Gastrocnemius medialis (tissue), 4 donors: ENCODE measurements around the gene NEDD4L. TPM values are rescaled to one million over a fixed set of nuclear protein-coding genes. Genes with fewer than 3 reads are reported as not detected.

Source experiments
- ATAC-seq, 2 donors: fragments of 150-250 bp; one replicate each; pipeline ENCODE4 v1.9.1; 2016
- DNase-seq, 2 donors: peaks; one replicate each; pipeline ENCODE4 v3.0.0-alpha.2; 2019
- H3K27ac ChIP-seq, 4 donors: fragments of 200-600 bp; sonication (generic); 1 replicate in 1 of 4; 2 replicates in 3 of 4; pipeline ENCODE4 v1.5.1; 2016 to 2018; ENCODE audit warnings: mild to moderate bottlenecking in 2 of 4, moderate library complexity in 1 of 4
- H3K27me3 ChIP-seq, 3 donors: fragments of 200-600 bp; sonication (generic) in 2 of 3; 1 replicate in 1 of 3; 2 replicates in 2 of 3; pipeline versions ENCODE4 v1.5.1 to v1.6.0; 2016 to 2019; ENCODE audit warnings: mild to moderate bottlenecking in 1 of 3, moderate library complexity in 1 of 3
- H3K36me3 ChIP-seq, 2 donors: fragments of 200-600 bp; sonication (generic) in 1 of 2; one replicate each; pipeline ENCODE4 v1.5.1; 2017 to 2018
- H3K4me1 ChIP-seq, 2 donors: fragments of 200-600 bp; sonication (generic) in 1 of 2; one replicate each; pipeline ENCODE4 v1.5.1; 2016 to 2017; ENCODE audit warnings: mild to moderate bottlenecking in 2 of 2
- H3K4me3 ChIP-seq, 4 donors: fragments of 200-600 bp; sonication (generic) in 3 of 4; 1 replicate in 1 of 4; 2 replicates in 3 of 4; pipeline ENCODE4 v1.5.1; 2016 to 2019; ENCODE audit warnings: mild to moderate bottlenecking in 2 of 4
- H3K9me3 ChIP-seq, 3 donors: fragments of 200-600 bp; sonication (generic) in 2 of 3; 1 replicate in 1 of 3; 2 replicates in 2 of 3; pipeline ENCODE4 v1.5.1; 2016 to 2019
- POLR2A ChIP-seq, 2 donors: fragments of 450-650 bp; IDR thresholded peaks; one replicate each; pipeline ENCODE4 v1.6.1; 2017; ENCODE audit warnings: antibody characterized with exemption in 2 of 2, mild to moderate bottlenecking in 2 of 2, moderate library complexity in 2 of 2
- in situ Hi-C, 4 donors: fragments of 200-750 bp; cut with MboI; loops; one replicate each; pipeline versions ENCODE4 v1.15.0 to v1.8.0; 2017; ENCODE audit warnings: low sequenced_read_pairs in 4 of 4
- intact Hi-C: fragments of 100-400 bp; cut with DNase I; formaldehyde crosslinking; loops from one replicate; pipeline ENCODE4 v1.15.1; 2023; ENCODE audit warnings: low total_unique reads
- total RNA-seq, 4 donors: library from RNA; depleted of rRNA; stranded (reverse); fragments of >200 nt; gene quantifications; one replicate each; pipeline versions ENCODE4 v1.1.0 to v1.2.3, GENCODE V29; 2016
- TF ChIP-seq, protein P1 (sequence below), 5 experiments: fragments of 450-650 bp in 3 of 5; fragments of 200-600 bp in 2 of 5; sonication (generic) in 2 of 5; IDR thresholded peaks in 4 of 5; conservative IDR thresholded peaks in 1 of 5; 1 replicate in 4 of 5; 2 replicates in 1 of 5; pipeline ENCODE4 v1.5.1; 2016 to 2019; ENCODE audit warnings: antibody characterized with exemption in 5 of 5, mild to moderate bottlenecking in 3 of 5, moderate library complexity in 3 of 5

The NEDD4L gene
- total RNA-seq, 4 donors from 2014 or later = 27.4 to 81.5 (median 51.5) TPM

DNA sequence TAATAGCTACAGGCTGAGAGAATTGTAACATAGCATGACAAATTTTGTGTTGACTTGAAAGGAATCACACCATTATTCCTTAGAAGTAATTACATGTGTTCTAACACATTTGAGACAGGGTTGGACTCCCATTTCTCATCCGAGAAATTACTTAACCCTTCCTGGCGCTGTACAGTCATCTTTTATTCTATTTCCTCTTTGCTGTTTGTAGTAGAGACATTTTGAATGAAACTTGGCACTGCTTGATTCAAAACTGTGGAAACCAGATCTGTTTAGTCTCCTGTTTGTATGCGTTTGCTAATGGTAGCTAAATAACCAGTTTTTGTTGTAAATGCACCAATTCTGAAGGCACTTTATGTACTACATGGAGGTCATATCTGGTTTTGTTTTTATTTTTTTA is 352.9 kb downstream of the NEDD4L start:
- Histone ChIP-seq H3K9me3 (no peaks in the 10 kb centered on the region), H3K36me3 (peaks cover 0 to 9% of the 10 kb centered on the region in 2 donors), H3K4me1 (peaks cover 0 to 24% of the 10 kb centered on the region in 2 donors), H3K4me3 (no peak overlapping the region), H3K27me3 (no peaks in the 10 kb centered on the region), H3K27ac (no peak overlapping the region)
- in situ Hi-C loops = no loop called here
- no peak for DNase-seq
- ATAC-seq = no peak
- intact Hi-C loops = loop anchor here (10.0 kb wide), 1 partner anchor 668 kb away; no protein-coding TSS in a partner anchor
- TF ChIP-seq POLR2A (IDR thresholded peaks at IDR 0.05) = no peak
- TF ChIP-seq, protein P1, sequence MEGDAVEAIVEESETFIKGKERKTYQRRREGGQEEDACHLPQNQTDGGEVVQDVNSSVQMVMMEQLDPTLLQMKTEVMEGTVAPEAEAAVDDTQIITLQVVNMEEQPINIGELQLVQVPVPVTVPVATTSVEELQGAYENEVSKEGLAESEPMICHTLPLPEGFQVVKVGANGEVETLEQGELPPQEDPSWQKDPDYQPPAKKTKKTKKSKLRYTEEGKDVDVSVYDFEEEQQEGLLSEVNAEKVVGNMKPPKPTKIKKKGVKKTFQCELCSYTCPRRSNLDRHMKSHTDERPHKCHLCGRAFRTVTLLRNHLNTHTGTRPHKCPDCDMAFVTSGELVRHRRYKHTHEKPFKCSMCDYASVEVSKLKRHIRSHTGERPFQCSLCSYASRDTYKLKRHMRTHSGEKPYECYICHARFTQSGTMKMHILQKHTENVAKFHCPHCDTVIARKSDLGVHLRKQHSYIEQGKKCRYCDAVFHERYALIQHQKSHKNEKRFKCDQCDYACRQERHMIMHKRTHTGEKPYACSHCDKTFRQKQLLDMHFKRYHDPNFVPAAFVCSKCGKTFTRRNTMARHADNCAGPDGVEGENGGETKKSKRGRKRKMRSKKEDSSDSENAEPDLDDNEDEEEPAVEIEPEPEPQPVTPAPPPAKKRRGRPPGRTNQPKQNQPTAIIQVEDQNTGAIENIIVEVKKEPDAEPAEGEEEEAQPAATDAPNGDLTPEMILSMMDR (IDR thresholded peaks at IDR 0.05 in 4 of 5, conservative IDR thresholded peaks at IDR 0.05 in 1 of 5) = no peak

DNA sequence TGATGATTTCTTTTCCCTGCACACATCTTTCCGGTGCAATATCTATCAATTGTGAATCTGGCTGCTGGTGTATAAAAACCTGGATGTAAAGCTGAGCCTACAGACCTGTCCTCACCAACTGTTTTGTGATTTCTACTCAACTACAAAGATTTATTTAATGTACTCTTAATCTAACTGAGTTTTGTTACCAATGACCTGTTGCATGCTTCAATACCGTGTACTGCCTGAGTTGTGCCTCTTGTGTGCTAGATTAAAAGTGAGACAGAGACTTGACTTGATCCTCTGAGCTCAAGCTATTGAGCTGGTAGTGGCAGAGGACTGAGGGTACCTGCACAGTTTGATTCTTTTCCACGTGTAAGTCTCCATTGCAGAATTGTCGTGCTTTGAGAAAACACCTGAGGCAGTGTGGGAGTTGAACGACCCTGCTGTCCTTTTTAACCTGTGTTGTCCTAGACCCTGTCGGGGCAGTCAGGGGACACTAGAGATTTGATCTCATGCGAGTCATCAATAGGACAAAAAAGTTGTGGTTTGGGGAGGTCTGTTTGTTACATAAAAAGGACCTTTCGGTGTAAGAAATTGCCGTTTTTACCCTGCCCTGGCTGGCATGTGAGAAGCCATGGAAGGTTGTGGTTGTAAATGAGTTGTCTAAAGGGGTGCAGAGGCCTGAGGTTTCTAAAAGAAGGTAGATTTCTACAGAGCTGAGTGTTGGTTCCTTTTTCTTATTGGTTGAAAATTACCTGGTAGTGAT is 353.5 kb downstream of the NEDD4L start:
- no peak for TF ChIP-seq POLR2A (IDR thresholded peaks at IDR 0.05)
- TF ChIP-seq, protein P1 (IDR thresholded peaks at IDR 0.05 in 4 of 5, conservative IDR thresholded peaks at IDR 0.05 in 1 of 5) = no peak
- intact Hi-C loops (loop anchor here (10.0 kb wide), 1 partner anchor 667 kb away; no protein-coding TSS in a partner anchor), in situ Hi-C loops (no loop called here)
- ATAC-seq = no peak
- H3K9me3 ChIP-seq = no peaks in the 10 kb centered on the region
- H3K36me3 ChIP-seq = peaks cover 0 to 5% of the 10 kb centered on the region in 2 donors
- H3K4me1 ChIP-seq = peaks cover 0 to 24% of the 10 kb centered on the region in 2 donors
- DNase-seq = no peak
- no peak overlapping the region for H3K4me3 ChIP-seq
- H3K27me3 ChIP-seq = no peaks in the 10 kb centered on the region
- no peak overlapping the region for H3K27ac ChIP-seq

DNA sequence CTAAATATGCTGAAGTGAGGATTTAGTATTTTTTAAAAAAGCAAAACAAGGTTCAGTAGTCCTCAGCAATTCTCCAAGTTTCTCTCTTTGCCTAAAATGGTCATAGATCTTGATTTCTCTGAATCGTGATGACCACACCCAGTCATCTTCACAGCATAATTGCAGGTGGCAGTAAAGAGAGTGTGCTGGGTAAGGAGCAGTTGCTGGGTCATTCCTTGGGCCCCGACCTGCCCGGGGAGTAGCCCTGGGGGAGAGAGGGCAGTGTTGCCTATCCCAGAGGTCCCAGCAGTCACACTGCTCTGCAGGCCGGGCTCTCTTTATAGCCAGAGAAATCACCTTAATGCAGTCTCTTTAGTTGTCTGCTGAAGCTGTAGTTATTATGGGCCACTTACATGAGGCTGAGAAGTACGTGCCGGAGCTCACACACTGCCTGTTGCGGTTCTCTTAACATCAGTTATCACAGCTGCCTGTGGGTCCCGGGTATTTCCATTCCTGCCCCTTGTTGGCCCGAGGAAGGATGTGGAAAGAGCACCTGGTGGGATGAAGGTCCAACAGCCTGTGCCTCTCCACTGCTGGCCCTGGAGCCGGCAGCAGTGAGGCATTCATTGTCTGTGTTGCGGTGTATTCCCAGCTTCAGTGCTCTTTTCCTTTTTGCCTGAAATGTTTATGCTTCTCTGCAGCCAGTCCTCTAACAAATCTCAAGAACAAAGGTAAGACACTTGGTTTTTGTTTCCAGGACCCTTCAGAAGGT is 354.8 kb downstream of the NEDD4L start:
- no peak for DNase-seq
- intact Hi-C loops (loop anchor here (10.0 kb wide), 1 partner anchor 666 kb away; no protein-coding TSS in a partner anchor), in situ Hi-C loops (no loop called here)
- no peak overlapping the region for H3K27ac ChIP-seq
- H3K4me3 ChIP-seq = no peak overlapping the region
- H3K9me3 ChIP-seq = no peaks in the 10 kb centered on the region
- peaks cover 0 to 16% of the 10 kb centered on the region in 2 donors for H3K4me1 ChIP-seq
- no peak for ATAC-seq
- no peaks in the 10 kb centered on the region for H3K27me3 ChIP-seq
- TF ChIP-seq, protein P1 (IDR thresholded peaks at IDR 0.05 in 4 of 5, conservative IDR thresholded peaks at IDR 0.05 in 1 of 5) = no peak
- no peak for TF ChIP-seq POLR2A (IDR thresholded peaks at IDR 0.05)
- H3K36me3 ChIP-seq = peaks cover 0 to 5% of the 10 kb centered on the region in 2 donors

DNA sequence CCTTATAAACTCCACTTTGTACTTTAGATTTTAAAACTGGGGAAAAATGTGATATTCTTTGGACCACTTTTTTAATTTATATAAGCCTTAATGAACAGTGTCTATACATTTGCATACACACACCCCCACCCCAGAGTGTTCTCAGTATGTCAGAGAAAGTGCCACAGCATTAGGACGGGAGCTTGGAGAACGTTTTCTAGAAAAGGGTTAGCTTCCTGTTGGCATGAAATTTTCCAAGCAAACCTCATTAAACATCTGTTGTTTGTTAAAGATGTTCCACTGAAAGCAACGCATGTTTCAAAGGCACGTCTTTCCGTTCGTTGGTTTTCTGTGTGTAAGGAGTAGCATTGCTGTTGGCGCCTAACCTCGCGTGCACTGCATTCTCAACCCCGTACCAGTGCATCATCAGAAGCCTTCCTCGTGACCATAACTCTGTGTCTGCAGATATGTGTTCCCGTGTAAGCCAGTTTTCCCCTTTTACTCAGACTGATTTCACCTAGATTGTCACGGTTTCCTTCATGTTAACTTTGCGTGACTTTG is 356.4 kb downstream of the NEDD4L start:
- no peak overlapping the region for H3K4me3 ChIP-seq
- in situ Hi-C loops (loop anchor here in 3 of 4 donors (5.0 to 10.0 kb wide), 2 partner anchors 84 to 92 kb away; no protein-coding TSS in a partner anchor), intact Hi-C loops (loop anchor here (1.0 to 5.0 kb wide), 2 partner anchors 93 to 362 kb away; no protein-coding TSS in a partner anchor)
- no peaks in the 10 kb centered on the region for H3K9me3 ChIP-seq
- no peaks in the 10 kb centered on the region for H3K27me3 ChIP-seq
- ATAC-seq (no peak), DNase-seq (no peak)
- H3K36me3 ChIP-seq = peaks cover 0 to 5% of the 10 kb centered on the region in 2 donors
- no peak overlapping the region for H3K27ac ChIP-seq
- H3K4me1 ChIP-seq = peaks cover 0 to 16% of the 10 kb centered on the region in 2 donors
- TF ChIP-seq, protein P1 (IDR thresholded peaks at IDR 0.05 in 4 of 5, conservative IDR thresholded peaks at IDR 0.05 in 1 of 5) = peak in 1 of 5 experiments; percentile 1
- no peak for TF ChIP-seq POLR2A (IDR thresholded peaks at IDR 0.05)
